Astrocyte (in vitro differentiated cells and primary cell): ENCODE data around the gene KCNQ4. TPM values are rescaled to one million over a fixed set of nuclear protein-coding genes. Genes with fewer than 3 reads are reported as not detected.

ENCODE experiments used
- DNase-seq: peaks from one replicate; pipeline ENCODE4 v3.0.0-alpha.2; 2010; ENCODE audit warnings: low read depth
- FAIRE-seq: peaks from 2 replicates; lab custom pipeline; 2011; peaks lifted over from hg19 to GRCh38; lab: Jason Lieb, UNC
- H2AFZ ChIP-seq: 2 replicates; pipeline ENCODE4 v1.6.0; 2012; ENCODE audit warnings: low read depth, low read length, inconsistent platforms
- H3K27ac ChIP-seq: 2 replicates; pipeline ENCODE4 v1.5.1; 2011; ENCODE audit warnings: low read depth, low read length, inconsistent platforms
- H3K27me3 ChIP-seq: 2 replicates; pipeline ENCODE4 v1.6.0; 2011; ENCODE audit warnings: low read length, inconsistent platforms; ENCODE audit not compliant: insufficient read depth
- H3K36me3 ChIP-seq: 2 replicates; pipeline ENCODE4 v1.5.1; 2011; ENCODE audit warnings: low read length, inconsistent platforms; ENCODE audit not compliant: insufficient read depth
- H3K4me1 ChIP-seq: 2 replicates; pipeline ENCODE4 v1.5.1; 2011; ENCODE audit warnings: low read length, inconsistent platforms; ENCODE audit not compliant: insufficient read depth
- H3K4me2 ChIP-seq: 2 replicates; pipeline ENCODE4 v1.6.0; 2012; ENCODE audit warnings: low read length, inconsistent platforms
- H3K4me3 ChIP-seq: 2 replicates; pipeline ENCODE4 v1.5.1; 2011; ENCODE audit warnings: low read depth, mild to moderate bottlenecking, low read length, inconsistent platforms; ENCODE audit not compliant: insufficient read depth
- H3K79me2 ChIP-seq: 2 replicates; pipeline ENCODE4 v1.6.0; 2012; ENCODE audit warnings: mild to moderate bottlenecking, low read length, inconsistent platforms; ENCODE audit not compliant: insufficient read depth
- H3K9ac ChIP-seq: 2 replicates; pipeline ENCODE4 v1.6.0; 2012; ENCODE audit warnings: mild to moderate bottlenecking, low read length, inconsistent platforms
- H3K9me3 ChIP-seq: 2 replicates; pipeline ENCODE4 v1.5.1; 2012; ENCODE audit warnings: low read depth, mild to moderate bottlenecking, low read length, inconsistent platforms; ENCODE audit not compliant: insufficient read depth
- H4K20me1 ChIP-seq: 2 replicates; pipeline ENCODE4 v1.6.0; 2012; ENCODE audit warnings: low read length, inconsistent platforms; ENCODE audit not compliant: insufficient read depth
- H3K27ac Mint-ChIP-seq: one replicate; pipeline ENCODE4 v1.8.0; 2021; ENCODE audit warnings: mild to moderate bottlenecking, mixed read lengths; ENCODE audit not compliant: unreplicated experiment
- H3K27me3 Mint-ChIP-seq: one replicate; pipeline ENCODE4 v1.8.0; 2021; ENCODE audit warnings: low read depth, mixed read lengths; ENCODE audit not compliant: unreplicated experiment
- H3K36me3 Mint-ChIP-seq: one replicate; pipeline ENCODE4 v1.8.0; 2021; ENCODE audit warnings: low read depth, mixed read lengths; ENCODE audit not compliant: unreplicated experiment
- H3K4me1 Mint-ChIP-seq: one replicate; pipeline ENCODE4 v1.8.0; 2021; ENCODE audit warnings: low read depth, mixed read lengths; ENCODE audit not compliant: unreplicated experiment
- H3K4me3 Mint-ChIP-seq: one replicate; pipeline ENCODE4 v1.8.0; 2021; ENCODE audit warnings: mild to moderate bottlenecking, moderate library complexity, mixed read lengths; ENCODE audit not compliant: unreplicated experiment
- H3K9me3 Mint-ChIP-seq: one replicate; pipeline ENCODE4 v1.8.0; 2021; ENCODE audit warnings: mild to moderate bottlenecking, mixed read lengths; ENCODE audit not compliant: unreplicated experiment
- CTCF ChIP-seq: IDR thresholded peaks from 2 replicates; pipeline ENCODE4 v1.5.1; 2011; ENCODE audit warnings: low read depth, mild to moderate bottlenecking, inconsistent platforms, low read length, moderate library complexity; ENCODE audit not compliant: insufficient read depth
- EZH2 ChIP-seq: IDR thresholded peaks from 2 replicates; pipeline ENCODE4 v1.6.1; 2012; ENCODE audit warnings: mild to moderate bottlenecking, low read length, inconsistent platforms; ENCODE audit not compliant: insufficient read depth
- total RNA-seq: library from RNA; stranded (reverse); gene quantifications from 2 replicates; pipeline ENCODE4 v1.2.1, GENCODE V29; 2021

Gene KCNQ4
- total RNA-seq, 1 donor from 2014 or later = 0.89 TPM

GRCh38 chr1:40838045-40838979 lies 54.7 kb downstream of the KCNQ4 start:
- peaks cover 16% of the 10 kb centered on the region for H3K27me3 ChIP-seq
- TF ChIP-seq CTCF = no peak
- TF ChIP-seq EZH2 = no peak
- no peak overlapping the region for H2AFZ ChIP-seq
- no peak overlapping the region for H3K9ac ChIP-seq
- H3K36me3 Mint-ChIP-seq = peaks cover 1% of the 10 kb centered on the region
- H3K4me1 ChIP-seq = no peaks in the 10 kb centered on the region
- no peak overlapping the region for H3K27ac ChIP-seq
- no peaks in the 10 kb centered on the region for H4K20me1 ChIP-seq
- no peak for FAIRE-seq
- DNase-seq = no peak
- peaks cover under 1% of the 10 kb centered on the region for H3K27me3 Mint-ChIP-seq
- H3K9me3 Mint-ChIP-seq = peaks cover 11% of the 10 kb centered on the region
- H3K9me3 ChIP-seq = no peaks in the 10 kb centered on the region
- no peak overlapping the region for H3K4me3 ChIP-seq
- H3K79me2 ChIP-seq = no peaks in the 10 kb centered on the region
- H3K4me1 Mint-ChIP-seq = no peaks in the 10 kb centered on the region
- H3K36me3 ChIP-seq = no peaks in the 10 kb centered on the region
- no peak overlapping the region for H3K27ac Mint-ChIP-seq
- no peak overlapping the region for H3K4me2 ChIP-seq
- H3K4me3 Mint-ChIP-seq = no peak overlapping the region

GRCh38 chr1:40838980-40839942 lies 55.7 kb downstream of the KCNQ4 start:
- no peak for DNase-seq
- Histone ChIP-seq H4K20me1 (no peaks in the 10 kb centered on the region), H2AFZ (no peak overlapping the region), H3K79me2 (no peaks in the 10 kb centered on the region), H3K27me3 (peaks cover 16% of the 10 kb centered on the region), H3K9ac (no peak overlapping the region), H3K4me1 (no peaks in the 10 kb centered on the region), H3K4me3 (no peak overlapping the region), H3K36me3 (no peaks in the 10 kb centered on the region), H3K27ac (no peak overlapping the region), H3K9me3 (no peaks in the 10 kb centered on the region), H3K4me2 (no peak overlapping the region)
- FAIRE-seq = no peak
- no peak overlapping the region for H3K4me3 Mint-ChIP-seq
- H3K27me3 Mint-ChIP-seq = peaks cover 5% of the 10 kb centered on the region
- H3K9me3 Mint-ChIP-seq = peaks cover 11% of the 10 kb centered on the region
- TF ChIP-seq CTCF = no peak
- no peak for TF ChIP-seq EZH2
- peaks cover 1% of the 10 kb centered on the region for H3K36me3 Mint-ChIP-seq
- H3K4me1 Mint-ChIP-seq = no peaks in the 10 kb centered on the region
- H3K27ac Mint-ChIP-seq = no peak overlapping the region
